K562 (cell line): Measurements from ENCODE around the gene MCC. TPM values are rescaled to one million over a fixed set of nuclear protein-coding genes. Genes with fewer than 3 reads are reported as not detected.

ENCODE experiments used
- ATAC-seq: fragments of 200-7000 bp; cut with Tn5 transposase; 3 replicates; pipeline ENCODE4 v1.9.1; 2020; ENCODE audit warnings: moderate library complexity
- BruUV-seq: library from RNA; stranded (reverse); fragments of 400-500 nt; replicated peaks from 2 replicates; lab custom pipeline; 2021; lab: Mats Ljungman, UMichigan
- CTCF ChIA-PET: fragments of 300-600 bp; formaldehyde crosslinking; extraction: SDS; loops from one replicate; lab custom pipeline; 2021; ENCODE audit warnings: low intra/inter-chr PET ratio; lab: Yijun Ruan, JAX
- POLR2A ChIA-PET: fragments of 300-600, 350-650 bp; sonication (Branson Sonifier 250); formaldehyde crosslinking; extraction: SDS; loops from one replicate; lab custom pipeline; 2021; ENCODE audit warnings: antibody characterized with exemption, inconsistent platforms; lab: Yijun Ruan, JAX
- DNase-seq, 4 experiments: peaks; one replicate each; pipeline versions ENCODE4 v3.0.0 to v3.0.0-alpha.2; 2011 to 2018; ENCODE audit warnings: low spot score in 3 of 4, mixed read lengths in 3 of 4; ENCODE audit errors: extremely low read depth in 1 of 4
- FAIRE-seq: peaks from 2 replicates; lab custom pipeline; 2011; peaks lifted over from hg19 to GRCh38; lab: Jason Lieb, UNC
- H2AFZ ChIP-seq: 2 replicates; pipeline ENCODE4 v1.6.0; 2011; ENCODE audit warnings: low read depth, low read length, control low read depth, inconsistent platforms
- H3K27ac ChIP-seq: fragments of 200-600 bp; 3 replicates; pipeline ENCODE4 v1.8.0; 2011; ENCODE audit warnings: low read depth, mild to moderate bottlenecking, control low read depth, inconsistent platforms, low read length, moderate library complexity, mixed read lengths; ENCODE audit errors: extremely low read depth
- H3K27me3 ChIP-seq, 2 experiments: fragments of 300-600 bp in 1 of 2; 2 replicates in 1 of 2; 3 replicates in 1 of 2; pipeline versions ENCODE4 v1.6.0 to v1.8.0; 2011; ENCODE audit warnings: inconsistent platforms in 2 of 2, low read length in 2 of 2, mild to moderate bottlenecking in 1 of 2, mixed read lengths in 1 of 2, moderate library complexity in 1 of 2; ENCODE audit not compliant: control insufficient read depth in 2 of 2, insufficient read depth in 2 of 2
- H3K36me3 ChIP-seq: fragments of 300-600 bp; 3 replicates; pipeline ENCODE4 v1.8.0; 2011; ENCODE audit warnings: mild to moderate bottlenecking, low read length, inconsistent platforms; ENCODE audit not compliant: control insufficient read depth, insufficient read depth
- H3K4me1 ChIP-seq, 2 experiments: fragments of 200-600 bp in 1 of 2; replicated peaks in 1 of 2; 2 replicates in 1 of 2; 3 replicates in 1 of 2; pipeline versions ENCODE4 v1.5.1 to v1.8.0; 2011; ENCODE audit warnings: inconsistent platforms in 2 of 2, low read length in 2 of 2, mild to moderate bottlenecking in 1 of 2, mixed read lengths in 1 of 2, moderate library complexity in 1 of 2; ENCODE audit not compliant: control insufficient read depth in 2 of 2, insufficient read depth in 2 of 2
- H3K4me2 ChIP-seq: 2 replicates; pipeline ENCODE4 v1.6.1; 2011; ENCODE audit warnings: low read length, control low read depth, inconsistent platforms, mixed read lengths; ENCODE audit not compliant: insufficient read depth
- H3K4me3 ChIP-seq: fragments of 200-600 bp; sonication (generic), shearing (Covaris generic); 2 replicates; pipeline ENCODE4 v1.5.1; 2016; ENCODE audit warnings: control low read depth, inconsistent platforms
- H3K79me2 ChIP-seq: fragments of 200-600 bp; 3 replicates; pipeline ENCODE4 v1.8.0; 2011; ENCODE audit warnings: low read length, inconsistent platforms; ENCODE audit not compliant: control insufficient read depth, insufficient read depth
- H3K9ac ChIP-seq, 2 experiments: 2 replicates each; pipeline versions ENCODE4 v1.6.0 to v1.6.1; 2011; ENCODE audit warnings: low read depth in 2 of 2, low read length in 2 of 2, control low read depth in 1 of 2, inconsistent platforms in 1 of 2, mild to moderate bottlenecking in 1 of 2, mixed read lengths in 1 of 2; ENCODE audit not compliant: insufficient read depth in 1 of 2
- H3K9me1 ChIP-seq: one replicate; pipeline ENCODE4 v1.6.0; 2011; ENCODE audit warnings: inconsistent platforms, mild to moderate bottlenecking, low read length, moderate library complexity; ENCODE audit not compliant: control insufficient read depth, insufficient read depth
- H3K9me3 ChIP-seq: replicated peaks from 2 replicates; pipeline ENCODE4 v1.5.1; 2011; ENCODE audit warnings: low read depth, low read length, inconsistent platforms; ENCODE audit not compliant: control insufficient read depth, insufficient read depth
- H4K20me1 ChIP-seq: replicated peaks from 2 replicates; pipeline ENCODE4 v1.6.1; 2011; ENCODE audit warnings: low read length, inconsistent platforms, mixed read lengths; ENCODE audit not compliant: control insufficient read depth, insufficient read depth
- PHB2 ChIP-seq: fragments of 450-650 bp; IDR thresholded peaks from 2 replicates; pipeline ENCODE4 v1.6.1; 2017; ENCODE audit warnings: low read depth
- POLR3G ChIP-seq: IDR thresholded peaks from 2 replicates; pipeline ENCODE4 v1.6.1; 2011; ENCODE audit not compliant: insufficient read length, insufficient replicate concordance; ENCODE audit errors: extremely low read depth
- PRPF4 ChIP-seq: fragments of 200-400 bp; formaldehyde crosslinking; IDR thresholded peaks from one replicate; pipeline ENCODE4 v1.6.1; 2017; ENCODE audit warnings: low read length, low read depth, mild to moderate bottlenecking; ENCODE audit not compliant: insufficient read depth, poor library complexity, severe bottlenecking
- RFX5 ChIP-seq: IDR thresholded peaks from 2 replicates; pipeline ENCODE4 v1.6.1; 2011; ENCODE audit warnings: low read depth, mild to moderate bottlenecking, improper control_type of control experiment, low read length
- XRCC5 ChIP-seq: fragments of 200-400 bp; formaldehyde crosslinking; IDR thresholded peaks from 2 replicates; pipeline ENCODE4 v1.6.1; 2017; ENCODE audit warnings: low read depth, mild to moderate bottlenecking, low read length
- ZBTB17 ChIP-seq: fragments of 450-650 bp; formaldehyde crosslinking; IDR thresholded peaks from 2 replicates; pipeline ENCODE4 v1.4.0; 2020; ENCODE audit warnings: mild to moderate bottlenecking
- ZC3H4 ChIP-seq: sonication (generic); formaldehyde crosslinking; IDR thresholded peaks from 2 replicates; pipeline ENCODE4 v1.9.0; 2021; ENCODE audit warnings: missing genetic modification reagents, borderline replicate concordance
- ZNF445 ChIP-seq: fragments of 250-450 bp; sonication (Bioruptor Pico); IDR thresholded peaks from 2 replicates; pipeline ENCODE4 v1.4.0; 2020; ENCODE audit warnings: low read depth, mild to moderate bottlenecking, moderate library complexity
- WGBS: fragments of 100-300 bp; shearing (Covaris generic); methylation state at CpG from one replicate; pipeline ENCODE4 v1.1.6; 2016; ENCODE audit warnings: low coverage, mixed read lengths; ENCODE audit not compliant: insufficient coverage; ENCODE audit errors: missing lambda C conversion rate; 5-methylcytosine and 5-hydroxymethylcytosine counted together
- in situ Hi-C: fragments of 300-500 bp; cut with MboI; formaldehyde crosslinking; loops from 4 replicates; pipeline ENCODE4 v1.15.0; 2018; ENCODE audit warnings: inconsistent platforms, mixed read lengths
- intact Hi-C: fragments of 100-400 bp; cut with micrococcal nuclease; formaldehyde crosslinking; loops from 2 replicates; pipeline ENCODE4 v1.14.2; 2022
- polyA plus RNA-seq, 8 experiments: library from polyadenylated mRNA; depleted of rRNA in 4 of 8; stranded (reverse) in 5 of 8; unstranded in 3 of 8; fragments of >200 nt; fragmentation: Nextera tagmentation in 2 of 8; fragmentation: Illumina TruSeq in 1 of 8; extraction: Ambion mirVana in 2 of 8; extraction: Trizol in 1 of 8; gene quantifications; 2 replicates each; pipeline versions ENCODE4 v1.2.1 to v1.2.3, GENCODE V29; 2011 to 2014; ENCODE audit warnings: inconsistent platforms in 1 of 8, missing spikeins in 1 of 8
- total RNA-seq, 7 experiments: library from RNA; depleted of rRNA in 6 of 7; stranded (reverse); fragments of >200 nt in 6 of 7; fragmentation: Illumina TruSeq in 2 of 7; extraction: Trizol in 2 of 7; gene quantifications; 2 replicates each; pipeline versions ENCODE4 v1.2.1 to v1.2.3, GENCODE V29; 2011 to 2021; ENCODE audit warnings: low replicate concordance in 1 of 7
- TF ChIP-seq, protein P1 (sequence below): conservative IDR thresholded peaks from 2 replicates; pipeline ENCODE4 v1.6.1; 2011; ENCODE audit warnings: low read depth, mild to moderate bottlenecking, low read length; ENCODE audit not compliant: control insufficient read depth
- TF ChIP-seq, protein P2 (sequence below): IDR thresholded peaks from 2 replicates; pipeline ENCODE4 v1.6.1; 2011; ENCODE audit warnings: borderline replicate concordance, low read depth, mild to moderate bottlenecking, moderate library complexity, low read length; ENCODE audit not compliant: insufficient read depth, poor library complexity, severe bottlenecking

The MCC gene
- total and polyA plus RNA-seq, 9 of the 15 experiments (the other 6 are each of a cell fraction or from before 2014, with no cell fraction given), result 0.04 to 0.24 (median 0.06) TPM; not detected in 1

DNA sequence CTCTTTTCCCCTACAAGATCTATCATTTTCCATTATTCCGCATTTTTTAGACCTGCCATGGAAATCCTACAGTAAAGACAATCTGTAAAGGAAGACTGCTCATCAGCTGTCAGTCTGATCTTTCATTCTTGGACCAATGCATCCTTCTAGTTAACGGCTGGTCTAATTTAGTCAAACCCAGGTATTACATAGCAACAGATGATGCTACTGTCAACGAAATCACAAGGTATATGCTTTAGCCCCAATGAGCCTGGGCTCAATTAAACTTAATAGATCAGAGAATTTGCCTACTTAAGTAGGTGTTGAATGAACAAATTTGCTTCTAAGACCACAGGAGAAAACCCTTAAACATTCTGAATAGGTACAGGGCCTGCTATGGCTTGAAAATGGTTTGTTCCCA lies 260.5 kb downstream of the MCC start:
- ATAC-seq (no peak), FAIRE-seq (no peak), DNase-seq (no peak)
- Histone ChIP-seq H3K9me1 (no peaks in the 10 kb centered on the region), H2AFZ (no peak overlapping the region), H3K4me3 (no peak overlapping the region), H3K4me1 (no peaks in the 10 kb centered on the region), H3K9me3 (no peaks in the 10 kb centered on the region), H3K36me3 (no peaks in the 10 kb centered on the region), H3K79me2 (no peaks in the 10 kb centered on the region), H3K27me3 (peaks cover 5 to 12% of the 10 kb centered on the region in 2 experiments; a peak in 3 of 5 replicates), H3K9ac (no peak overlapping the region), H3K4me2 (no peak overlapping the region), H4K20me1 (no peaks in the 10 kb centered on the region), H3K27ac (no peak overlapping the region)
- BruUV-seq, result no TSS peak
- WGBS, result 0% methylated on average over 3 of the region's 3 CpGs
- intact Hi-C loops, result no loop called here
- TF ChIP-seq RFX5, result peak; percentile 83
- no peak for TF ChIP-seq XRCC5
- CTCF ChIA-PET, result interaction anchor here (0.7 kb wide), 1 partner anchor 477 kb away, joined by 3 read pairs; no protein-coding TSS in a partner anchor
- in situ Hi-C loops, result no loop called here
- POLR2A ChIA-PET, result no interaction called here

DNA sequence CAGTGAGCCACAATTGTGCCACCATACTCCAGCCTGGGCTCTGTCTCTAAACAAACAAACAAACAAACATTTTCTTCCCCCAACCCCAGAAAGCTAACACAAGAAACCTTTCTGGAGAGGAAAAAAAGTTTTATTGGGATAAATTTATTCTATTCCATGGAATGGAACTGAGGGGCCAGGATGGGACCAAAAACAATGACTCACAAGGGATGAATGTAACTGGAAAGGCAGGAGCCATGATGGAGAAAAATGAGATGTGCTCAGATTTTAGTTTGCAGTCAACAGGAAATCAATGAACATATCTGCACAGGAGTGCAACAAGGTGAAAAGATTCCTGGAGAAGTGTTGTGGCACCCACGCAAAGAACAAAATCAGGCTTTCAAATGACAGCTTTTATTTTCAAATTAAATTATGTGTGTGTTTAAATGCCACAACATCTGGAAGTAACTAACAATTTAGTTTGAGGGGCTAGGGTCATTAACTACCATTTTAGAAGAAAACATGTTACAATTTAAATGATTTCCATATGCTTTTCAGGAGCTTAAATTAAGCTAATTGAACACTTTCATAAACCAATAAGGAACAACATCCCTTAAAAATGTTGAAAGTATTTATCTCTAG lies 262.0 kb downstream of the MCC start:
- DNase-seq (no peak), FAIRE-seq (no peak), ATAC-seq (no peak)
- intact Hi-C loops (no loop called here), in situ Hi-C loops (no loop called here)
- BruUV-seq, result no TSS peak
- 0% methylated on average over 1 of the region's 1 CpG for WGBS
- Histone ChIP-seq H3K27ac (no peak overlapping the region), H3K9me3 (no peaks in the 10 kb centered on the region), H3K4me1 (no peaks in the 10 kb centered on the region), H3K79me2 (no peaks in the 10 kb centered on the region), H3K9ac (no peak overlapping the region), H3K9me1 (no peaks in the 10 kb centered on the region), H3K36me3 (no peaks in the 10 kb centered on the region), H3K4me3 (no peak overlapping the region), H2AFZ (no peak overlapping the region), H3K27me3 (peaks cover 5 to 12% of the 10 kb centered on the region in 2 experiments; a peak in 3 of 5 replicates), H4K20me1 (no peaks in the 10 kb centered on the region), H3K4me2 (no peak overlapping the region)
- TF ChIP-seq, protein P1, sequence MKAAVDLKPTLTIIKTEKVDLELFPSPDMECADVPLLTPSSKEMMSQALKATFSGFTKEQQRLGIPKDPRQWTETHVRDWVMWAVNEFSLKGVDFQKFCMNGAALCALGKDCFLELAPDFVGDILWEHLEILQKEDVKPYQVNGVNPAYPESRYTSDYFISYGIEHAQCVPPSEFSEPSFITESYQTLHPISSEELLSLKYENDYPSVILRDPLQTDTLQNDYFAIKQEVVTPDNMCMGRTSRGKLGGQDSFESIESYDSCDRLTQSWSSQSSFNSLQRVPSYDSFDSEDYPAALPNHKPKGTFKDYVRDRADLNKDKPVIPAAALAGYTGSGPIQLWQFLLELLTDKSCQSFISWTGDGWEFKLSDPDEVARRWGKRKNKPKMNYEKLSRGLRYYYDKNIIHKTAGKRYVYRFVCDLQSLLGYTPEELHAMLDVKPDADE, result no peak
- TF ChIP-seq ZNF445 (CRISPR knock-in tag), result no peak
- TF ChIP-seq PHB2, result no peak
- no peak for TF ChIP-seq ZC3H4 (CRISPR knock-in tag)
- TF ChIP-seq, protein P2, sequence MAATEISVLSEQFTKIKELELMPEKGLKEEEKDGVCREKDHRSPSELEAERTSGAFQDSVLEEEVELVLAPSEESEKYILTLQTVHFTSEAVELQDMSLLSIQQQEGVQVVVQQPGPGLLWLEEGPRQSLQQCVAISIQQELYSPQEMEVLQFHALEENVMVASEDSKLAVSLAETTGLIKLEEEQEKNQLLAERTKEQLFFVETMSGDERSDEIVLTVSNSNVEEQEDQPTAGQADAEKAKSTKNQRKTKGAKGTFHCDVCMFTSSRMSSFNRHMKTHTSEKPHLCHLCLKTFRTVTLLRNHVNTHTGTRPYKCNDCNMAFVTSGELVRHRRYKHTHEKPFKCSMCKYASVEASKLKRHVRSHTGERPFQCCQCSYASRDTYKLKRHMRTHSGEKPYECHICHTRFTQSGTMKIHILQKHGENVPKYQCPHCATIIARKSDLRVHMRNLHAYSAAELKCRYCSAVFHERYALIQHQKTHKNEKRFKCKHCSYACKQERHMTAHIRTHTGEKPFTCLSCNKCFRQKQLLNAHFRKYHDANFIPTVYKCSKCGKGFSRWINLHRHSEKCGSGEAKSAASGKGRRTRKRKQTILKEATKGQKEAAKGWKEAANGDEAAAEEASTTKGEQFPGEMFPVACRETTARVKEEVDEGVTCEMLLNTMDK, result no peak
- TF ChIP-seq POLR3G, result no peak
- TF ChIP-seq PRPF4, result no peak
- TF ChIP-seq ZBTB17 (CRISPR knock-in tag), result no peak
- CTCF ChIA-PET, result no interaction called here
- POLR2A ChIA-PET, result interaction anchor here (0.7 kb wide), 1 partner anchor 36 kb away, joined by 4 read pairs; no protein-coding TSS in a partner anchor
